ENCODE data around the gene TMEM123.
"Not testable (repeated sequence)": the region's sequence is repeated elsewhere in the genome, so short reads cannot be mapped to it uniquely, and the experiment has no call there.

Gene TMEM123

DNA sequence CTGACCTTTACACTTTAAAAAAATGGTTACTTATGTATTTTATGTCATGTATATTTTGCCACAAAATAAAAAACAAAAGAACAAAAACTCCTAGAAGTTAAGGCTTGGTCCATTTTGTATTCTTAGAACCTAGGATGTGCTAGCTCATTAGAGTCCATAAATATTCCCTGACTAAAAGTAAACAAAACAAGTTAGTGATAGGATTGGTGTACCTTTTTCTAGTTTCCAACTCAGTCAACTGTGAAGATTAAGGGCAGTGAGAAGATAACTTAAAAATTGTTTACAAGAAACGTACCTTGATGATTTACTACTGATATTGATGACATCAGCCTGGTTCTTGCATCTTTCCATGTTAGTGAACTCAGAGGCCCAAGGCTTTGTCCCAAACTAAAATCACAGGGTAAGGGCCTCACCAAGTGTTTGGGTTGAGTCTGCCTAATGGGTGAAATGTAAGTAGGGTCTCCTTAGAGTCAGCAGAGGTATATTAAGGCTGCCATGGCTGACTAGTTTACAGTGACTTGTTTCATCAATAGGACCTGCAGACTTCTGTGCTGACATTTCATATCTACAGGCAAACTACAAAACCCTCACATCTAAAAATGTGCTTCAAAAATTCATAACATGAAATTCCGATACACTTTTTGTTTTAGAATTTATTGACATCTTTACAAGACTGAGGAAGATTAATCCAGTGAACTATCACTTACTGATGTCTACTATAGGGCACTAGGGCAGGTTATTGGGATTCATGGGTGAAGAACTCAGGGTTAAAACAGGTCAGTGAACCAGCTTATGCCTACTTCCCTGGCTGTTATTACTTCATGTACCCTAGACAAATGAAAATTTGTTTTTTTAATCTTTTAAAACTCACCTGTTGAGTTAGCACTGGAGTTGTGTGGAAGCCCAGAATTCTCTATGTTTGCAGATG lies 4.4 kb downstream of the TMEM123 start:
- no peak for DNase-seq

GRCh38 chr11:102447193-102447592 lies 5.4 kb downstream of the TMEM123 start:
- DNase-seq = no peak

DNA sequence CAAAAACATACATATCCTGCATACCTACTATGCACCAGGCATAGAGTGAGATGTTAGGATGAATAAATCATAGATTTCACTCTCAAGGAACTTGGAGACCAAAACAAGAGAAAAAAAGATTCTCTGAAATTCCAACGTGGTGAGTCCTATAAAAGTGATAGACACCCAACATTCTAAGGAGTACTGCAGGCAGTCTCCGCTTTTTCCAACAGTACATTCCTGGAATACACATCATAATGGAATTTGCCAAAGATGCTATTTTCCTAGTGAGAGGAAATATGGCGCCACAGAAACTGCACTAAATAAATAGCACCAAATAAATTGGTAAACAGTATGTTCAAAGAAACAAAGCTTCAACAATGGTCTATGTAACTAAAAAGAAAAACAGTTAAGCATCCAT lies 6.0 kb downstream of the TMEM123 start:
- DNase-seq = no peak

GRCh38 chr11:102444693-102445092 lies 7.9 kb downstream of the TMEM123 start:
- not testable (repeated sequence) for DNase-seq

DNA sequence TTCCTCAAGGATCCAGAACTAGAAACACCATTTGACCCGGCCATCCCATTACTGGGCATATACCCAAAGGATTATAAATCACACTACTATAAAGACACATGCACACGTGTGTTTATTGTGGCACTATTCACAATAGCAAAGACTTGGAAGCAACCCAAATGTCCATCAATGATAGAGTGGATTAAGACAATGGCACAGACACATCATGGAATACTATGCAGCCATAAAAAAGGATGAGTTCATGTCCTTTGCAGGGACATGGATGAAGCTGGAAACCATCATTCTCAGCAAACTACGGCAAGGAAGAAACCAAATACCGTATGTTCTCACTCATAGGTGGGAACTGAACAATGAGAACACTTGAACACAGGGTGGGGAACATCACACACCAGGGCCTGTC lies 8.4 kb downstream of the TMEM123 start:
- not testable (repeated sequence) for DNase-seq

GRCh38 chr11:102439063-102439363 lies 13.6 kb downstream of the TMEM123 start:
- not testable (repeated sequence) for DNase-seq

DNA sequence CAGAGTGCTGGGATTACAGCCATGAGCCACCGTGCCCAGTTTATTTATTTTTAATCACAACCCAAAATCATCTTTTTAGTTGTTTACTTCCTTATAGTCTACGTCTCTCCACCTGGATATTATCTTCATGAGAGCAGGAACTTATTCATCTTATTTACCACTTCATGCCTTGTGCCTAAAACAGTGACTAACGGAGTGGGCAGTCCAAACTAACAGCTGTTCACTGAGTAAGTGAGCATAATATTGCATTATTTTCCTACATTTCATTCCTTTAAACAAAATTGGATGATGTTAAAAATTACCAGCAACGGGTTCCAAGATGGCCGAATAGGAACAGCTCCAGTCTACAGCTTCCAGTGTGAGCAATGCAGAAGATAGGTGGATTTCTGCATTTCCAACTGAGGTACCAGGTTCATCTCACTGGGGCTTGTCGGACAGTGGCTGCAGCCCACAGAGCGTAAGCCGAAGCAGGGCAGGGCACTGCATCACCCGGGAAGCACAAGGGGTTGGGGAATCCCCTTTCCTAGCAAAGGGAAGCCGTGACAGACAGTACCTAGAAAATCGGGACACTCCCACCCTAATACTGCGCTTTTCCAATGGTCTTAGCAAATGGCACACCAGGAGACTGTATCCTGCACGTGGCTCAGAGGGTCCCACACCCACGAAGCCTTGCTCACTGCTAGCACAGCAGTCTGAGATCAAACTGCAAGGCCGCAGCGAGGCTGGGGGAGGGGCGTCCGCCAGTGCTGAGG lies 14.1 kb downstream of the TMEM123 start:
- no peak for DNase-seq

GRCh38 chr11:102437727-102438126 lies 14.8 kb downstream of the TMEM123 start:
- DNase-seq = no peak

GRCh38 chr11:102436976-102437375 lies 15.6 kb downstream of the TMEM123 start:
- DNase-seq = no peak

DNA sequence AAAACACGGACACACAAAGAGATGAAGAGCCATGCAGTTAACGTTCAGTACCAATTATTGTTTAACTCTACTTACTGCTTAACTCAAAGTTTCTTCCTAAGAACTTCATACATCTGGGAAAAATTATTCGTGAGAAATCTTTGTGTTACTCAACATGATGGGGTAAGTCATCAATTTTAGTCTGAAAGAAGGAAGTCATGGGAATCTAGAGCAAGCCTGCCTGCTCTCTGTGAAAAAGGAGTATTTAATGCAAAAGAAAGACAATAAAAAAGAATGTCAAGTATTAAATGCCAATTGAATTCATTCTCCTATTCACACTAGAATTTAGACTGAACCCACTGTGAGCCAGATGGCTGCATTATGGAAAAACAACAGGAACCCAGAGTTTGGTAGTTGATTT lies 16.0 kb downstream of the TMEM123 start:
- DNase-seq = no peak

DNA sequence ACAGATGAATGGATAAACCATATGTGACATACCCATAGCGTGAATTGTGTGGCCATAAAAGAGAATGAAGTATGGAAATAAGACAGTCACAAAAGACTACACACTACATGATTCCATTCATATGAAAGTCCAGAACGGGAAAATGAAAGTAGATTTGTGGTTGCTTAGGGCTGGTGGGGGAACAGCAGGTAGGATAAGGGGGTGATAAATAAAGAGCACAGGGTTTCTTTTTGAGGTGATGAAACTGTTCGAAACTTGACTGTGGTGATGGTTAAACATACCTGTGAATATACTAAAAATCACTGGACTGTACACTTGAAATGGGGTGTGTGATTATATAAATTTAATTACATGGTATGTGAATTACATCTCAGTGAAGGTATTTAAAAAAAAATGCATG lies 16.9 kb downstream of the TMEM123 start:
- no peak for DNase-seq

DNA sequence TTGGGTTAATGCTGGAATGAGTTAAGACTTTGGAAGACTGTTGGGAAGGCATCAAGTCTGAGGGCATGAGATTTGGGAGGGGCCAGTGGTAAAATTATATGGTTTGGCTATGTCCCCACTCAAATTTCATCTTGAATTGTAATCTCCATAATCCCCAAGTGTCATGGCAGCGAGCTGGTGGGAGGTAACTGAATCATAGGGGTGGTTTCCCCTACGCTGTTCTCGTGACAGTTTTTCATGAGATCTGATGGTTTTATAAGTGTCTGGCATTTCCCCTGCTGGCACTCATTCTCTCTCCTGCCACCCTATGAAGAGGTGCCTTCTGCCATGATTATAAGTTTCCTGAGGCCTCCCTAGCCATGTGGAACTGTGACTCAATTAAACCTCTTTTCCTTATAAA lies 19.0 kb downstream of the TMEM123 start:
- not testable (repeated sequence) for DNase-seq

DNA sequence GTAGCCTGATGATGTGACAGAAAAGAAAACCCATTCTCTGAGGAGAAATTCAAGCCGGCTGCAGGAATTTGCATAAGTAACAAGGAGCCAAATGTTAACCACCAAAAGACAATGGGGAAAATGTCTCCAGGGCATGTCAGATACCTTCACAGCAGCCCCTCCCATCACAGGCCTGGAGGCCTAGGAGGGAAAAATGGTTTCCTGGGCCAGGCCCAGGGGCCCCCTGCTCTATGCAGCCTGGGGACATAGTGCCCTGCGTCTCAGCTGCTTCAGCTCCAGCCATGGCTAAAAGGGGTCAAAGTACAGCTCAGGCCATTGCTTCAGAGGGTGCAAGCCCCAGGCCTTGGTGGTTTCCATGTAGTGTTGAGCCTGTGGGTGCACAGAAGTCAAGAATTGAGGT lies 20.0 kb downstream of the TMEM123 start:
- DNase-seq = not testable (repeated sequence)

DNA sequence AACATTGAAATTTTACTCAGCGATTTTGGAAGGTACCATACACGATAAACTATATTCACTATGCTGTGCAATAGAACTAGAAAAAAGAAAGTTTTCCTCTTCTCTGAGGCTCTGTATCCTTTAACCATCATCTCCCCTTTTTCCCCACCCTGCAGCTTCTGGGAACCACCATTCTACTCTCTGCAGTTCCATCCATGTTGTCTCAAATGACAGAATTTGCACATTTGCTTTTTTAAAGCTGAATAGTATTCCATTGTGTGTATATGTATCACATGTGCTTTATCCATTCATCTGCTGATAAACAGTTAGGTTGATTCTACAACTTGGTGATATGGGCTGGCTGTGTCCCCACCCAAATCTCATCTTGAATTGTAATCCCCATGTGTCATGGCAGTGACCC lies 21.2 kb downstream of the TMEM123 start:
- no peak for DNase-seq

- no peak for DNase-seq
Measured at GRCh38 chr11:102430158-102430836, 22.3 kb downstream of the TMEM123 start.

- no peak for DNase-seq
Measured at GRCh38 chr11:102429691-102430090, 22.9 kb downstream of the TMEM123 start.

DNA sequence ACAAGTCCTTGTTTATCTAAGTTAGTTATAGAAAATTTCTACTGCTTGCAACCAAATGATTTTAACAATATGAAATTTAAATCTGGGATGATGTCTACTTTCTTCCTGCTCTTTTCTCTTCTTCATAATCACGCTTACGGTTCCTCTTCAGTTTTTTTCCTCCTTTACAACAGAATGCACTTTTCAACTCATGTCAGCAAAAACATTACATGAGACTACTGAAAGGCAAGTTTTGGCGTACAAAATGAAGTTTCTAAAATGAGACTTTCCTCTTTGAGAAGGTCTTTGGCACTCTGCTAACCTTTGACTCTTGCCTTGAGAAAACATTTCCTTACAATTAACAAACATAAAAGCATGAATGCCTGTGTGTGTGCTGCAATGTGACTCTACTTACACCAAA lies 23.3 kb downstream of the TMEM123 start:
- no peak for DNase-seq

- no peak for DNase-seq
Measured at GRCh38 chr11:102428696-102429095, 23.9 kb downstream of the TMEM123 start.

DNA sequence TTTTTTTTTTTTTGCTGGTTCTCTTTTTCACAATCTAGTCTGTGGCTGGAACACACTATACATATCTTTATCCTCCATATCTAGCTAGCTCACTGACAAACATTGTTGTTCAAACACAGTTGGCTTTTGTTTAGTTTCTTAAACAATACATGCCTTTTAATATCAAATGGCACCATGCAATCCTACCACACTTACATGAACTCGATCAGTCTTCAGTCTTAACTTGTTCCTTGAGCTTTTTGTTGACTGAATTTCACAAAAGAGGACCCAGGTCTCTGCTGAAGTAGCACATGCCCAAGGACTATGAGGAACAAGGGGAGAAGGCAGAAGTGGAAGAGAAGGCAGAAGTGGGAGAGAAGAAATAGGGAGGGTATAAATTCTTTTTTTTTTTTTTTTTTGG lies 25.5 kb downstream of the TMEM123 start:
- DNase-seq = no peak

DNA sequence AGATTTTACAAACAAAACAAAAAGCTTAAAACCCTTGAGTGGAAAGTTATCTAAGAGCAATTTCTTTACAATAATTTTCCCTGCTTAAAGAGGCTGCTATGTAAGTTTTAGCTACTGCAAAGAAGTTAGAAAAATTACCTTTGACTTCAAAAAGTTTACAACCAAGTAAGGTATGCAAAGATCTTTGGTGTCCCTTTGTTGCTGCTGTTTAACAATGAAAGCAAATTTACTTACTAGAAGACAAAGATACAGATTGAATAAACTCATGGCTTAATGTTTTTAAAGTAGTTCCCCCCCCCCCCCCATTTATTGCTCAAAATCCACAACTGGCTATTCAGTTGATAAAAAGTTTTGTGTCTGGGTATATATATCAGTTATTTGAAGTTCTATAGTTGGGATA lies 26.0 kb downstream of the TMEM123 start:
- DNase-seq = no peak

DNA sequence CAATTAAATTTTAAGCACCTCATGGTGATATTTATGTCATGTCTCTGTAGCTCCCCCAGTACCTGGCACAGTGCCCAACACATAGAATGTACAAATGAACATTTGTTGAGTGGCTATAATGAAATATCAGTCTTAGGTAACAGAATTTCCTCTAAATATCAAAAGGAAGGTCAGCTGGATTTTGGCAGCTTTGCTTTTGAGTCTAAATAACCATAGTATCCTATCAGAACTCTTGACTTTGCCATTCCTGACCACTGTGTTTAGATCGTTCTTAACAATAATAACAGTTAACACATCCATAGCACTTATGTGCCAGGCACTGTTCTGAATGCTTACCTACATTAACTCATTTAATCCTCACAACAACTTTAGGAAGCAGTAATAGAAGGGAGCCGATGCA lies 26.6 kb downstream of the TMEM123 start:
- DNase-seq = no peak

DNA sequence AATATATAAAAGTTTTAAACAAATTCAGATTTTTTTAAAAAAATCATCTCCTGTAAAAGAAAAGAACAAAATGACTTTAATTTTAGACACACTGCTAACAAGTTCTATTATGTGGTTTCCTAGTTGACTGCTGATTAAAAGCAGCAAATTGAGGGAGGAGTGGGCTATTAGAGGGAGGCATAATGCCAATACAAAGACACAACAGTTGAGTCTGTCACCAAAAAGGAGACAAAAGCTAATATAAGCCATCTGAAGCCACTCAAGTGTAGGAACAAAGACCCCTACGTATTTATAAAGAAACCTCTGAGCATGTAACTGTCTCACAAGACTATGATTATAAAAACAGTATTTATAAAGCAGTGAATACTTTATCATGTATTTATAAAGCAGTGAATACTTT lies 28.6 kb downstream of the TMEM123 start:
- no peak for DNase-seq

- DNase-seq = no peak
Measured at GRCh38 chr11:102422817-102423712, 29.5 kb downstream of the TMEM123 start.

Data from NCI-H345 (cell line).